ENCODE data around the gene SRP68.

Gene SRP68

GRCh38 chr17:76097716-76098295, 25.5 kb upstream of the SRP68 start:
- TF ChIP-seq ZNF8 (CRISPR knock-in tag; IDR thresholded peaks at IDR 0.05) (no peak), PPARA (CRISPR knock-in tag; IDR thresholded peaks at IDR 0.05; ENCODE audit: borderline replicate concordance) (no peak), RARB (CRISPR knock-in tag; IDR thresholded peaks at IDR 0.05) (no peak), CSRNP3 (CRISPR knock-in tag; IDR thresholded peaks at IDR 0.05) (no peak), ARNTL (CRISPR knock-in tag; IDR thresholded peaks at IDR 0.05; ENCODE audit: borderline replicate concordance, low read depth) (no peak), ZNF565 (CRISPR knock-in tag; conservative IDR thresholded peaks at IDR 0.05; ENCODE audit: low read depth) (no peak), OSR1 (CRISPR knock-in tag; IDR thresholded peaks at IDR 0.05) (no peak), ZFP3 (CRISPR knock-in tag; IDR thresholded peaks at IDR 0.05) (no peak), ZNF70 (CRISPR knock-in tag; IDR thresholded peaks at IDR 0.05) (no peak), TOX (CRISPR knock-in tag; IDR thresholded peaks at IDR 0.05; ENCODE audit: borderline replicate concordance) (no peak), CSDC2 (CRISPR knock-in tag; IDR thresholded peaks at IDR 0.05) (no peak), GLIS3 (CRISPR knock-in tag; IDR thresholded peaks at IDR 0.05) (no peak), POU6F1 (CRISPR knock-in tag; IDR thresholded peaks at IDR 0.05; ENCODE audit: borderline replicate concordance, low read depth) (no peak)
- TF ChIP-seq, protein P1, sequence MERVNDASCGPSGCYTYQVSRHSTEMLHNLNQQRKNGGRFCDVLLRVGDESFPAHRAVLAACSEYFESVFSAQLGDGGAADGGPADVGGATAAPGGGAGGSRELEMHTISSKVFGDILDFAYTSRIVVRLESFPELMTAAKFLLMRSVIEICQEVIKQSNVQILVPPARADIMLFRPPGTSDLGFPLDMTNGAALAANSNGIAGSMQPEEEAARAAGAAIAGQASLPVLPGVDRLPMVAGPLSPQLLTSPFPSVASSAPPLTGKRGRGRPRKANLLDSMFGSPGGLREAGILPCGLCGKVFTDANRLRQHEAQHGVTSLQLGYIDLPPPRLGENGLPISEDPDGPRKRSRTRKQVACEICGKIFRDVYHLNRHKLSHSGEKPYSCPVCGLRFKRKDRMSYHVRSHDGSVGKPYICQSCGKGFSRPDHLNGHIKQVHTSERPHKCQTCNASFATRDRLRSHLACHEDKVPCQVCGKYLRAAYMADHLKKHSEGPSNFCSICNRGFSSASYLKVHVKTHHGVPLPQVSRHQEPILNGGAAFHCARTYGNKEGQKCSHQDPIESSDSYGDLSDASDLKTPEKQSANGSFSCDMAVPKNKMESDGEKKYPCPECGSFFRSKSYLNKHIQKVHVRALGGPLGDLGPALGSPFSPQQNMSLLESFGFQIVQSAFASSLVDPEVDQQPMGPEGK (CRISPR knock-in tag; IDR thresholded peaks at IDR 0.05; ENCODE audit: borderline replicate concordance), result no peak
- ATAC-seq, result no peak

DNA sequence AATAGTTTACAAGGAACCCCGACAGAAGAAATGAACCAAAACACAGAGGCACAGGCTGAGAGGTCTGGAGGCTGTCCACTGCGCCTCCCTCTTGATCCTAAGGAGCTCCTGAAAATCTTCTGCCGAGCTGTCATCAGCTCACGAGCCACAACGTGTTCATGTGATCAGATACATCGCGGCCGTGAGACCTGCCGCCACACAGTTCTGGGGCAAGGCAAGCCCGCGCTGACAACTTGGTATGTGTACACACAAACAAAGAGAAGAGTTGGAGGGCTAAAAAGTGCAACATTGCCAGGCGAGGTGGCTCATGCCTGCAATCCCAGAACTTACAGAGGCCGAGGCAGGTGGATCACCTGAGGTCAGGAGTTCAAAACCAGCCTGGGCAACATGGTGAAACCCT, 23.6 kb upstream of the SRP68 start:
- ATAC-seq, result no peak
- TF ChIP-seq CSRNP3 (CRISPR knock-in tag; IDR thresholded peaks at IDR 0.05) (no peak), ZNF565 (CRISPR knock-in tag; conservative IDR thresholded peaks at IDR 0.05; ENCODE audit: low read depth) (no peak), ZNF70 (CRISPR knock-in tag; IDR thresholded peaks at IDR 0.05) (no peak), POU6F1 (CRISPR knock-in tag; IDR thresholded peaks at IDR 0.05; ENCODE audit: borderline replicate concordance, low read depth) (no peak), ZFP30 (CRISPR knock-in tag; IDR thresholded peaks at IDR 0.05) (no peak), ARNTL (CRISPR knock-in tag; IDR thresholded peaks at IDR 0.05; ENCODE audit: borderline replicate concordance, low read depth) (no peak), TSHZ2 (CRISPR knock-in tag; IDR thresholded peaks at IDR 0.05) (no peak), TCF4 (CRISPR knock-in tag; IDR thresholded peaks at IDR 0.05; ENCODE audit: borderline replicate concordance) (no peak), ESRRG (CRISPR knock-in tag; IDR thresholded peaks at IDR 0.05) (no peak), TOX (CRISPR knock-in tag; IDR thresholded peaks at IDR 0.05; ENCODE audit: borderline replicate concordance) (no peak), CSDC2 (CRISPR knock-in tag; IDR thresholded peaks at IDR 0.05) (no peak), ZNF8 (CRISPR knock-in tag; IDR thresholded peaks at IDR 0.05) (no peak), PPARA (CRISPR knock-in tag; IDR thresholded peaks at IDR 0.05; ENCODE audit: borderline replicate concordance) (no peak), ZC3H10 (CRISPR knock-in tag; IDR thresholded peaks at IDR 0.05) (no peak)
- TF ChIP-seq, protein P1 (CRISPR knock-in tag; IDR thresholded peaks at IDR 0.05; ENCODE audit: borderline replicate concordance), result no peak
